Smooth muscle cell (in vitro differentiated cells): ENCODE data around the gene THEM4. TPM values are rescaled to one million over a fixed set of nuclear protein-coding genes. Genes with fewer than 3 reads are reported as not detected.
"Not testable (repeated sequence)": the region's sequence is repeated elsewhere in the genome, so short reads cannot be mapped to it uniquely, and the experiment has no call there.

Source experiments
- DNase-seq: peaks from one replicate; lab custom pipeline; 2025; ENCODE audit not compliant: unreplicated experiment; lab: John Stamatoyannopoulos, UW
- H2AFZ ChIP-seq: fragments of 200-600 bp; sonication (generic); 2 replicates; pipeline ENCODE4 v1.6.0; 2016; ENCODE audit warnings: antibody characterized with exemption, low read depth, mild to moderate bottlenecking
- H3F3A ChIP-seq: fragments of 200-600 bp; sonication (generic); 2 replicates; pipeline ENCODE4 v1.6.0; 2017; ENCODE audit warnings: antibody characterized with exemption, low read depth
- H3K27ac ChIP-seq: fragments of 200-600 bp; sonication (generic); 2 replicates; pipeline ENCODE4 v1.5.1; 2016; ENCODE audit warnings: low read depth, mild to moderate bottlenecking
- H3K27me3 ChIP-seq: fragments of 200-600 bp; sonication (generic); 2 replicates; pipeline ENCODE4 v1.6.1; 2016; ENCODE audit warnings: low read depth, mild to moderate bottlenecking
- H3K36me3 ChIP-seq: fragments of 200-600 bp; sonication (generic); 2 replicates; pipeline ENCODE4 v1.5.1; 2016; ENCODE audit warnings: low read depth
- H3K4me1 ChIP-seq: fragments of 200-600 bp; sonication (generic); 2 replicates; pipeline ENCODE4 v1.5.1; 2016; ENCODE audit warnings: low read depth
- H3K4me2 ChIP-seq: fragments of 200-600 bp; sonication (generic); 2 replicates; pipeline ENCODE4 v1.6.0; 2016; ENCODE audit warnings: mild to moderate bottlenecking
- H3K4me3 ChIP-seq: fragments of 200-600 bp; sonication (generic); 2 replicates; pipeline ENCODE4 v1.5.1; 2016; ENCODE audit warnings: mild to moderate bottlenecking
- H3K79me2 ChIP-seq: fragments of 200-600 bp; sonication (generic); 2 replicates; pipeline ENCODE4 v1.6.0; 2016; ENCODE audit warnings: low read depth, mild to moderate bottlenecking
- H3K9ac ChIP-seq: fragments of 200-600 bp; sonication (generic); 2 replicates; pipeline ENCODE4 v1.6.0; 2016; ENCODE audit warnings: low read depth
- H3K9me3 ChIP-seq: fragments of 200-600 bp; sonication (generic); replicated peaks from 2 replicates; pipeline ENCODE4 v1.5.1; 2016; ENCODE audit warnings: low read depth
- H4K20me1 ChIP-seq: fragments of 200-600 bp; sonication (generic); 2 replicates; pipeline ENCODE4 v1.6.0; 2016; ENCODE audit warnings: low read depth
- WGBS: methylation state at CpG from one replicate; pipeline ENCODE4 v1.1.7; 2016; ENCODE audit warnings: low lambda C conversion rate; 5-methylcytosine and 5-hydroxymethylcytosine counted together
- polyA plus RNA-seq: library from polyadenylated mRNA; unstranded; fragments of >200 nt; fragmentation: Nextera tagmentation; extraction: Ambion mirVana; gene quantifications from 2 replicates; pipeline ENCODE4 v1.2.1, GENCODE V29; 2016
- total RNA-seq: library from RNA; depleted of rRNA; stranded (reverse); fragments of >200 nt; gene quantifications from 2 replicates; pipeline ENCODE4 v1.2.3, GENCODE V29; 2014
- TF ChIP-seq, protein P1 (sequence below): fragments of 200-600 bp; sonication (generic); IDR thresholded peaks from 2 replicates; pipeline ENCODE4 v1.5.1; 2017; ENCODE audit warnings: borderline replicate concordance, mild to moderate bottlenecking, antibody characterized with exemption; ENCODE audit not compliant: insufficient read depth, poor library complexity, severe bottlenecking

Gene THEM4
- total and polyA plus RNA-seq, 2 experiments from 2014 or later, result 14.4 to 15.9 TPM

DNA sequence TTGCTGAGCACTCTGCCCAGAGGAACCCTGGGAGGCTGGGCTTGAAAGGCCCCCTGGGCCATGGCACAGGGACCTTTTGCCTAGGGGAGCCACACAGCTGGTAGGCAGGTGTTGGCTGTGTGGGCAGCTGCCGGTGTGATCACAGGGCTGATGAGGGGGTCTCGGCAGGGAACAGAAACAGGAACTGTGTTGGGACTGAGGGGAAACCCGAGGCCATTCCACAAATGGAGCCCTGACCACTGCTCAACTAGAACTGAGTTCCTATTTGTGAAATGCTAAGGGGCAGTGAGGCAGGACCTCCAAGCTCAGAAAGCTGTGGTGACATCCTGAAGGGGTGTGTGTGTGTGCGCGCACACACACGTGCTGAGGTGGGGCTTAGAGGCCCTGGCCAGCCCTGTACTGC is 49.4 kb downstream of the THEM4 start:
- Histone ChIP-seq H3K9ac (no peak overlapping the region), H3K4me3 (no peak overlapping the region), H3K27me3 (no peaks in the 10 kb centered on the region), H3K4me2 (no peak overlapping the region), H2AFZ (no peak overlapping the region), H3K4me1 (no peaks in the 10 kb centered on the region), H3K27ac (no peak overlapping the region), H4K20me1 (no peaks in the 10 kb centered on the region), H3F3A (no peaks in the 10 kb centered on the region), H3K79me2 (no peaks in the 10 kb centered on the region), H3K9me3 (no peaks in the 10 kb centered on the region), H3K36me3 (no peaks in the 10 kb centered on the region)
- DNase-seq, result no peak
- WGBS, result 86% methylated on average over 6 of the region's 6 CpGs
- TF ChIP-seq, protein P1, sequence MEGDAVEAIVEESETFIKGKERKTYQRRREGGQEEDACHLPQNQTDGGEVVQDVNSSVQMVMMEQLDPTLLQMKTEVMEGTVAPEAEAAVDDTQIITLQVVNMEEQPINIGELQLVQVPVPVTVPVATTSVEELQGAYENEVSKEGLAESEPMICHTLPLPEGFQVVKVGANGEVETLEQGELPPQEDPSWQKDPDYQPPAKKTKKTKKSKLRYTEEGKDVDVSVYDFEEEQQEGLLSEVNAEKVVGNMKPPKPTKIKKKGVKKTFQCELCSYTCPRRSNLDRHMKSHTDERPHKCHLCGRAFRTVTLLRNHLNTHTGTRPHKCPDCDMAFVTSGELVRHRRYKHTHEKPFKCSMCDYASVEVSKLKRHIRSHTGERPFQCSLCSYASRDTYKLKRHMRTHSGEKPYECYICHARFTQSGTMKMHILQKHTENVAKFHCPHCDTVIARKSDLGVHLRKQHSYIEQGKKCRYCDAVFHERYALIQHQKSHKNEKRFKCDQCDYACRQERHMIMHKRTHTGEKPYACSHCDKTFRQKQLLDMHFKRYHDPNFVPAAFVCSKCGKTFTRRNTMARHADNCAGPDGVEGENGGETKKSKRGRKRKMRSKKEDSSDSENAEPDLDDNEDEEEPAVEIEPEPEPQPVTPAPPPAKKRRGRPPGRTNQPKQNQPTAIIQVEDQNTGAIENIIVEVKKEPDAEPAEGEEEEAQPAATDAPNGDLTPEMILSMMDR, result no peak

GRCh38 chr1:151858886-151859665 is 50.2 kb downstream of the THEM4 start:
- H4K20me1 ChIP-seq, result no peaks in the 10 kb centered on the region
- no peak overlapping the region for H3K4me3 ChIP-seq
- H3K36me3 ChIP-seq, result no peaks in the 10 kb centered on the region
- no peaks in the 10 kb centered on the region for H3K4me1 ChIP-seq
- WGBS, result 87% methylated on average over 6 of the region's 6 CpGs
- TF ChIP-seq, protein P1, result no peak
- H3K9me3 ChIP-seq, result no peaks in the 10 kb centered on the region
- no peak overlapping the region for H3K27ac ChIP-seq
- H3F3A ChIP-seq, result no peaks in the 10 kb centered on the region
- H3K4me2 ChIP-seq, result no peak overlapping the region
- no peaks in the 10 kb centered on the region for H3K27me3 ChIP-seq
- no peak overlapping the region for H3K9ac ChIP-seq
- peak overlapping the region; percentile 5 for H2AFZ ChIP-seq
- no peak for DNase-seq
- no peaks in the 10 kb centered on the region for H3K79me2 ChIP-seq

GRCh38 chr1:151858030-151858746 is 51.1 kb downstream of the THEM4 start:
- H3K79me2 ChIP-seq, result no peaks in the 10 kb centered on the region
- H3K4me3 ChIP-seq, result no peak overlapping the region
- H3F3A ChIP-seq, result no peaks in the 10 kb centered on the region
- H3K4me1 ChIP-seq, result no peaks in the 10 kb centered on the region
- TF ChIP-seq, protein P1, result no peak
- no peaks in the 10 kb centered on the region for H3K36me3 ChIP-seq
- no peak for DNase-seq
- H3K27ac ChIP-seq, result no peak overlapping the region
- H3K4me2 ChIP-seq, result no peak overlapping the region
- H3K9ac ChIP-seq, result no peak overlapping the region
- peak overlapping the region; percentile 5 for H2AFZ ChIP-seq
- no peaks in the 10 kb centered on the region for H4K20me1 ChIP-seq
- 79% methylated on average over 3 of the region's 3 CpGs for WGBS
- H3K27me3 ChIP-seq, result no peaks in the 10 kb centered on the region
- H3K9me3 ChIP-seq, result no peaks in the 10 kb centered on the region

DNA sequence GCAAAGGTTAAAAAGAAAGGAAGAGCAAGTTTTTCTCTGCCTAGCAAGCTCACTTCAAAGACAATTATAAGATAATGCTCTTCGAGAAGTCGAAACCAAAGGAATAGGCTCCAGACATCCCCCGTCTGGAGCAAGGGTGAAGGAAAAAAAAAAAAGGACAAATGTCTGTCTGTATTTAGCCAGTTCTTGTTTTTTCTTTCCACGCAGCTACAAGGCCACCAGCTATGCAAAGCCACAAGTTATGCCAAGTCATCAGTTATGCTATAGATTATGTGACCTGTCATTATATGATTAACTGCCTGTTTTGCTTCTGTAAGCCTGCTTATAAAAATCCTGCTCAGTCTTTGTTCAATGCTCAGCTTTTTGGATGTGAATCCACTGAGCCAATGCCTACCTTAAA is 53.4 kb downstream of the THEM4 start:
- no peak for DNase-seq
- peak overlapping the region; percentile 42 for H3K4me2 ChIP-seq
- no peaks in the 10 kb centered on the region for H3K36me3 ChIP-seq
- no peaks in the 10 kb centered on the region for H3K9me3 ChIP-seq
- WGBS, result 4% methylated on average over 4 of the region's 4 CpGs
- peak overlapping the region; percentile 49 for H3K27ac ChIP-seq
- H3F3A ChIP-seq, result no peaks in the 10 kb centered on the region
- no peak overlapping the region for H3K4me3 ChIP-seq
- no peaks in the 10 kb centered on the region for H3K4me1 ChIP-seq
- no peaks in the 10 kb centered on the region for H3K27me3 ChIP-seq
- H3K9ac ChIP-seq, result no peak overlapping the region
- TF ChIP-seq, protein P1, result no peak
- H3K79me2 ChIP-seq, result no peaks in the 10 kb centered on the region
- peak overlapping the region; percentile 41 for H2AFZ ChIP-seq
- H4K20me1 ChIP-seq, result no peaks in the 10 kb centered on the region

DNA sequence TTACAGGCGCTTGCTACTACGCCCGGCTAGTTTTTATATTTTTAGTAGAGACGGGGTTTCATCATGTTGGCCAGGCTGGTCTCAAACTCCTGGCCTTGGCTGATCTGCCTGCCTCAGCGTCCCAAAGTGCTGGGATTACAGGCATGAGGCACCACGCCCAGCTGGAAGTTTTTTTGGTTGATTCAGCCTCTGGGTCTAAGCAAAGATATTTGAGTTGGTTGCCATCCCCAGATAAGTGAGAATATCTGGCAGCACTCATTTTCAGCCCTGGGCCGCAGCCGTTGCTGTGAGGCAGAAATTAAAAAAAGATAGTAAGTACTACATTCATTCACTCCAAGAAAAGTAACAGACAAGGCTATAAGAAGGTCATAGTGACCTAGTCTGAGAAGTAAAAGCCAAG is 53.8 kb downstream of the THEM4 start:
- H3K79me2 ChIP-seq, H3K36me3 ChIP-seq, H3K9me3 ChIP-seq, H4K20me1 ChIP-seq, H3K9ac ChIP-seq, H3K4me3 ChIP-seq, H3F3A ChIP-seq, DNase-seq, H3K4me1 ChIP-seq, H3K27me3 ChIP-seq: not testable (repeated sequence)
- H3K27ac ChIP-seq, result peak overlapping the region; percentile 49
- H3K4me2 ChIP-seq, result peak overlapping the region; percentile 42
- WGBS, result 42% methylated on average over 8 of the region's 8 CpGs
- peak overlapping the region; percentile 41 for H2AFZ ChIP-seq
